ENCODE measurements around the gene NFKBIA. TPM values are rescaled to one million over a fixed set of nuclear protein-coding genes. Genes with fewer than 3 reads are reported as not detected.
"Not testable (repeated sequence)": the region's sequence is repeated elsewhere in the genome, so short reads cannot be mapped to it uniquely, and the experiment has no call there.

Gene NFKBIA
- total RNA-seq, 1 donor from 2014 or later = 238 TPM

DNA sequence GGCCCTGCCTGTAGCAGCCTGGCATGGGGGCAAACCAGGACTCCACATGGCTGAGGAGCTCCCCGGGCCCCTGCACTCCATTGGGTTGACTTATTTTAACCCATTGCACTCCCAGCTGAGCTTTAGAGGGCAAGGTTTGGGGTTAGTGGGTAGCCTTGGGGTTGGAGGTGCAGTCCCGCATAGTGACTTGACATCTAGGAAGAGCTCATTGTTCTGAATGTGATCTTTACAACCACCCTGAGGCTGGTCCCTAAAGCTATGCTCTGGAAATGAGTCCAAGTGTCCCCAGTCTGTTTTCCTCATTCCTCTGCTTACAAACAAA lies 36.4 kb downstream of the NFKBIA start:
- DNase-seq = no peak

DNA sequence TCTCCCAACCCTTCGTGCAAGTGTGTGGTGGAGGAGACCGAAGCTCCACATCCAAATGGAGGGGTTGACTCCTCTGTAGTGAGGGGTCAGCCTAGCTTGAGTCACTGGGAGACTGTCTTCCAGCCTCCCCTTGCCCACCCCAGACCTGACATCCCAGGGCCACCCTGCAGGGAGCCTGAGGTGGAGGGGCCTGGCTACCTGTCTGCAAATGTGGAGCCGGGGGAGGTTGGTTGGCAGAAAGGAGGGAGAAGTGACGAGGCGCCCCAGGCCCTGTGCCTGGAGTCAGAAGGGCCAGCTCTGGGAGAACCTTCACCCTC lies 37.5 kb downstream of the NFKBIA start:
- no peak for DNase-seq

GRCh38 chr14:35366521-35366976 lies 38.0 kb downstream of the NFKBIA start:
- DNase-seq = no peak

- no peak for DNase-seq
Measured at GRCh38 chr14:35366056-35366451, 38.5 kb downstream of the NFKBIA start.

GRCh38 chr14:35365130-35366055 lies 39.2 kb downstream of the NFKBIA start:
- DNase-seq = no peak

DNA sequence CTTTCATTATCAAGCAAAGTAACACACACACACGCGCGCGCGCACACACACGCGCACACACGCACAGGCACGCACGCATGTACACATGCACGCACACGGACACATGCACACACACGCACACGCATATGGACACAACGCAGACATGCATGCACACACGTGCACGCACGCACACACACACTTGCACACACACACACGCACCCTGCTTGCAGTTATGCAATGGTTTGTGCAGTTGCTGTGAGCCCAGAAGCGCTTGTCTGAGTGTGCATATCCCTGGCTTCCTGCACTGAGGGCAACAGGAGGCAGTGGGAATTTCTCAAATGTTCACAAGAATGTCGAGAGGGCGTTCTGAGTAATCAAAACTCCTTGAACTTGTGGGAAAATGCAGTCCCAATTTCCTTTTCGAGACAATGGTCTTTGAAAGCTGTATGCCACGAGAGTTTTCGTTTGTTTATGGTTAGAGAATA lies 41.6 kb downstream of the NFKBIA start:
- no peak for DNase-seq

- no peak for DNase-seq
Measured at GRCh38 chr14:35362450-35362849, 42.1 kb downstream of the NFKBIA start.

DNA sequence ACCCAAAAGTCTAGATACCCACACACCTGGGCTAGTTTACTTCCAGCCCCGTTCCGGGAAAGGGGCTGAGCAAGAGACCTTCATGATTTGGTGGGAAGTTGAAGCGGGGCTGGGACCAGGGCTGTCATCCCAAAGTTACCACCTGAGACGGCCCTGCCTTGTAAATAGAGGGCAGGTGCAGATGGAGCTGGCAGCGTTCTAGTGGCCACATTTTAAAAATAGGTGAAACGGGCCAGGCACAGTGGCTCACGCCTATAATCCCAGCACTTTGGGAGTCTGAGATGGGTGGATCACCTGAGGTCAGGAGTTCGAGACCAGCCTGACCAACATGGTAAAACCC lies 43.4 kb downstream of the NFKBIA start:
- no peak for DNase-seq

DNA sequence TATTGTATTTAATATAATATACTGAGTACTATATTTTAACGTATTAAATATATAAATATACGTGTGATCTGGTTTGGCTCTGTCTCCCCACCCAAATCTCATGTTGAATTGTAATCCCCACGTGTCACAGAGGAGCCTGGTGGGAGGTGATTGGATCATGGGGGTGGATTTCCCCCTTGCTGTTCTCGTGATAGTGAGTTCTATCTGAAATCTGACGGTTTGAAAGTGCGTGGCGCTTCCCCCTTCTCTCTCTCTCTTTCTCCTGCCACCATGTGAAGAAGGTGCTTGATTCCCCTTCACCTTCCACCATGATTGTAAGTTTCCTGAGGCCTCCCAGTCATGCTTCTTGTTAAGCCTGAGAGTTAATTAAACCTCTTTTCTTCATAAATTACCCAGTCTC lies 44.9 kb downstream of the NFKBIA start:
- not testable (repeated sequence) for DNase-seq

DNA sequence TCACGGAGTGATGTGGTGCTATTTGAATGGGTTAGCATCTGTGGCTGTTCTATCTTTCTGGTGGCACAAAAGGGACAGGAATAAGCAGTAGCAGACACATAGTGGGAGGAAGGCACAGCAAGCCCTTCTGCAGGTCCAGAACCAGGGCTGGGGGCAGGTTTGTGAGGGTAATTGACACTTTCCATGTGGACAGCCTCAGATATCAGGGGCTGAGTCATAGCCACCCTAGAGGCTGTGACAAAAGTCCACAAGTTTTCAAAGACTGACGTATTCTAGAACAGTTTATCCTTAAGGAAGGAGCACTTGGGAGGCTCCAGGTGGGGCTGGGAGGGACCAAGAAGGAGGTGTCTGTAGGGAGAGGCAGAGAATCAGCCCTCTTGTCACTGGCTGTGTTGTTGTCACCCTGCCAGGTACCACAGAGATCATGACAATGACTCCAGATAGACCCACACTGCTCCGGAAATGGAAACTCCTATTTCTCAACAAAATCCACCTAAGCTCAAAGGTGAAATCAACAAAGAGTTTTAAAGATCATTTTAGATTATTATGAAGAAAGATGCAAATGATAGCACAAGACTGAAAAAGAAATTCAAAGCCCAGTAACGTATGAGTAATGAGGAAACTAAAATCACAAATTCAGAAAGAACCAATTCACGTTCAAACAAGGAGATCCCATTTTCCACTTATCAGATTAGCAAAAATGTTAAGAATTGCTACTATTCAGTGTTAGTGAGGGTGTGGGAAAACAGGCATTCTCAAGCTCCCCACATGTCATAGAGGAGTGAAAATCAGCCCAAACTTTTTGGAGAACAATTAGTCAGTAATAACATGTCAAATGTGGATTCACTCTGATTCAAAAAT lies 48.3 kb downstream of the NFKBIA start:
- no peak for DNase-seq

GRCh38 chr14:35355235-35355634 lies 49.3 kb downstream of the NFKBIA start:
- DNase-seq = not testable (repeated sequence)

DNA sequence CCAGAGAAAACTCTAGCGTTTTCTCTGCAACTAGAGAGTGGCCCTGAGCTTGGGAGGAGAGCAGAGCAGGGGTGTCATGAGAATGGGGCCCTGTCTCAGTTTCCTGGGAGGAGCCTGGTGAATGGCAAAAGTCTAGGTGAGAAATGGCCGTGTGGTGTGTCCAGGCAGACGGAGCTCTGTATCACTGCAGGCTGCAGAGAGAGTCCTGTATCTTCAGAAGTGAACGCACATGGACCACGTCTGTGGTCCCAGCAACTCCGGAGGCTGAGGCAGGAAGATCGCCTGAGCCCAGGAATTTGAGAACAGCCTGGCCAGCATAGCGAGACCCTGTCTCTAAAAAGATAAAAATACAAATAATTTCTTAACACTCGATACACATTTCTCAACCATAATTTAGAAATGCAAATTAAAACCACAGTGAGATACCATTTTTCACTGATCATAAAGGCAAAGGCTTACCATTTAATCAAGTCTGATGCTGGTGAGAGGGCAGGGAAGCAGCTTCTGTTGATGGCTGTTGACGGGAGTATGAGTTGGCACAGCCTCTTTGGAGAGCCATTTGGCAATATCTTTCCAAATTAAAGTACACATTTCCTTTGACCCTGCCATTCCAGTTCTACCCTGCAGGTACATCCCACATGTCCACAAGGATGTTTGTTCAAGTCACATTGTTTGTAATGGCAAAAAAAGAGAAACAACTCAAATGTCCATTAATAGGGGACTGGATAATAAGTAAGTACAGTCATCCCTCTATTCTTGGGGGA lies 51.0 kb downstream of the NFKBIA start:
- DNase-seq = no peak

GRCh38 chr14:35352274-35353233 lies 52.0 kb downstream of the NFKBIA start:
- DNase-seq = no peak

DNA sequence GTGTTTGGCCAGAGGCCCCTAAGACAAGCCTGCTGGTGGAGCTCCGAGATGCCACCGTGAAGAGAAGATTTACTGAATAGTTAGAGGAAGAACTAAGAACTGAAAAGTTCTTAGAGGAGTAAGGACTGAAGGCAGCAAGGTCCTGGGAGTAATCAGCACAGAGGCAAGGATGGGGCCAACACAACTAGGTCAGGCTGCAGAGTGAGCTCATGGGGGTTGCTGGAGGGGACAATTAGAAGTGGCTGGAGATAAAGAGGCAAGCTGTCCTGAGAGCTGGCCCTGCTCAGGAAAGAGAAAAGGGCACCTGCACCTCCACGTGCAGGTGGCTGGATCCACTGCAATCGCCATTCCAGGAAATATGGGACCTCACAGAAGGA lies 52.7 kb downstream of the NFKBIA start:
- no peak for DNase-seq

Other genes starting within 250 kb of the NFKBIA start
- gene PSMA6, start 112.4 kb downstream of the NFKBIA start, total RNA-seq = 108 TPM
- gene INSM2, start 129.4 kb upstream of the NFKBIA start, total RNA-seq = not detected